HepG2 (cell line): ENCODE measurements around the gene FOLR2. TPM values are rescaled to one million over a fixed set of nuclear protein-coding genes. Genes with fewer than 3 reads are reported as not detected.
"Not testable (repeated sequence)": the region's sequence is repeated elsewhere in the genome, so short reads cannot be mapped to it uniquely, and the experiment has no call there.

Experiments used
- ATAC-seq: fragments of 200-7000 bp; cut with Tn5 transposase; 3 replicates; pipeline ENCODE4 v1.9.1; 2020; ENCODE audit warnings: mild to moderate bottlenecking, moderate library complexity
- BruUV-seq: library from RNA; stranded (reverse); fragments of 400-500 nt; replicated peaks from 2 replicates; lab custom pipeline; 2021; lab: Mats Ljungman, UMichigan
- CTCF ChIA-PET: fragments of 300-600 bp; formaldehyde crosslinking; extraction: SDS; loops from one replicate; lab custom pipeline; 2021; ENCODE audit warnings: low total read pairs, inconsistent platforms, low intra/inter-chr PET ratio; lab: Yijun Ruan, JAX
- POLR2A ChIA-PET: fragments of 350-600 bp; sonication (Branson Sonifier 250); formaldehyde crosslinking; loops from one replicate; lab custom pipeline; 2020; ENCODE audit warnings: antibody characterized with exemption, inconsistent platforms; lab: Yijun Ruan, JAX
- DNase-seq: peaks from one replicate; pipeline ENCODE4 v3.0.0-alpha.2; 2015; ENCODE audit warnings: low spot score
- FAIRE-seq: peaks from 3 replicates; lab custom pipeline; 2011; peaks lifted over from hg19 to GRCh38; lab: Jason Lieb, UNC
- H2AFZ ChIP-seq: one replicate; pipeline ENCODE4 v1.6.1; 2011; ENCODE audit warnings: low read length, inconsistent platforms
- H3K27ac ChIP-seq: fragments of 300-600 bp; 3 replicates; pipeline ENCODE4 v1.8.0; 2011; ENCODE audit warnings: mixed run types, mild to moderate bottlenecking, mixed read lengths, low read length, inconsistent platforms; ENCODE audit not compliant: insufficient read depth; ENCODE audit errors: extremely low read length
- H3K27me3 ChIP-seq, 2 experiments: fragments of 200-600 bp in 1 of 2; 2 replicates in 1 of 2; 3 replicates in 1 of 2; pipeline versions ENCODE4 v1.6.0 to v1.8.0; 2011; ENCODE audit warnings: low read length in 2 of 2, mild to moderate bottlenecking in 2 of 2, moderate library complexity in 2 of 2, inconsistent platforms in 1 of 2; ENCODE audit not compliant: insufficient read depth in 2 of 2, control insufficient read depth in 1 of 2
- H3K36me3 ChIP-seq, 2 experiments: fragments of 200-600 bp in 1 of 2; replicated peaks in 1 of 2; 2 replicates in 1 of 2; 3 replicates in 1 of 2; pipeline versions ENCODE4 v1.5.1 to v1.8.0; 2011; ENCODE audit warnings: low read length in 2 of 2, inconsistent platforms in 1 of 2; ENCODE audit not compliant: insufficient read depth in 2 of 2, control insufficient read depth in 1 of 2
- H3K4me1 ChIP-seq: 2 replicates; pipeline ENCODE4 v1.5.1; 2012; ENCODE audit warnings: low read length, inconsistent platforms; ENCODE audit not compliant: insufficient read depth
- H3K4me2 ChIP-seq: 2 replicates; pipeline ENCODE4 v1.6.0; 2011; ENCODE audit warnings: low read depth, low read length, inconsistent platforms
- H3K4me3 ChIP-seq, 3 experiments: fragments of 200-600 bp in 1 of 3; sonication (generic), shearing (Covaris generic) in 1 of 3; replicated peaks in 1 of 3; 2 replicates each; pipeline ENCODE4 v1.5.1; 2011 to 2016; ENCODE audit warnings: low read length in 3 of 3, inconsistent platforms in 2 of 3, low read depth in 2 of 3, mild to moderate bottlenecking in 2 of 3, control low read depth in 1 of 3, mixed read lengths in 1 of 3; ENCODE audit not compliant: insufficient read depth in 1 of 3
- H3K79me2 ChIP-seq: one replicate; pipeline ENCODE4 v1.6.1; 2011; ENCODE audit warnings: low read length, inconsistent platforms; ENCODE audit not compliant: insufficient read depth
- H3K9ac ChIP-seq: 2 replicates; pipeline ENCODE4 v1.6.0; 2011; ENCODE audit warnings: mild to moderate bottlenecking, low read depth, low read length, inconsistent platforms; ENCODE audit not compliant: insufficient read depth
- H3K9me3 ChIP-seq: 2 replicates; pipeline ENCODE4 v1.5.1; 2012; ENCODE audit warnings: mild to moderate bottlenecking, low read length
- H4K20me1 ChIP-seq: 2 replicates; pipeline ENCODE4 v1.6.0; 2011; ENCODE audit warnings: inconsistent platforms, mild to moderate bottlenecking, low read length, moderate library complexity; ENCODE audit not compliant: insufficient read depth
- BATF2 ChIP-seq: sonication (generic); formaldehyde crosslinking; IDR thresholded peaks from 2 replicates; pipeline ENCODE4 v1.8.0; 2022; ENCODE audit warnings: mild to moderate bottlenecking, missing genetic modification reagents, moderate library complexity
- CCDC6 ChIP-seq: sonication (generic); formaldehyde crosslinking; IDR thresholded peaks from 2 replicates; pipeline ENCODE4 v1.8.1; 2022; ENCODE audit warnings: mild to moderate bottlenecking, missing genetic modification reagents, moderate library complexity
- HNRNPUL1 ChIP-seq: fragments of 200-400 bp; formaldehyde crosslinking; IDR thresholded peaks from 2 replicates; pipeline ENCODE4 v1.6.1; 2017; ENCODE audit warnings: low read depth, mild to moderate bottlenecking, low read length, moderate library complexity
- SYNCRIP ChIP-seq: fragments of 200-400 bp; formaldehyde crosslinking; IDR thresholded peaks from 2 replicates; pipeline ENCODE4 v1.6.1; 2018; ENCODE audit warnings: mild to moderate bottlenecking, low read depth, low read length; ENCODE audit not compliant: insufficient read depth
- WGBS: methylation state at CpG from one replicate; pipeline ENCODE4 v1.1.6; 2017; ENCODE audit warnings: low lambda C conversion rate; 5-methylcytosine and 5-hydroxymethylcytosine counted together
- in situ Hi-C: cut with HindIII; loops from 2 replicates; pipeline ENCODE4 v1.10.0; 2017; ENCODE audit warnings: low pct_unique_long_range_greater_than_20kb; ENCODE audit not compliant: extremely low pct_ligation_motif_present
- intact Hi-C: fragments of 100-400 bp; cut with micrococcal nuclease; formaldehyde crosslinking; loops from one replicate; pipeline ENCODE4 v1.10.0; 2022; ENCODE audit not compliant: unreplicated experiment
- polyA plus RNA-seq, 8 experiments: library from polyadenylated mRNA; depleted of rRNA in 3 of 8; stranded (reverse) in 7 of 8; unstranded in 1 of 8; fragments of >200 nt; fragmentation: Illumina TruSeq in 4 of 8; extraction: Trizol in 4 of 8; gene quantifications; 2 replicates each; pipeline versions ENCODE4 v1.2.1 to v1.2.3, GENCODE V29; 2011 to 2016; ENCODE audit warnings: low read depth in 4 of 8, missing spikeins in 1 of 8, mixed read lengths in 1 of 8; ENCODE audit not compliant: insufficient read depth in 1 of 8
- total RNA-seq, 5 experiments: library from RNA; depleted of rRNA; stranded (reverse); fragments of >200 nt; fragmentation: Illumina TruSeq; extraction: Trizol; gene quantifications; 2 replicates each; pipeline ENCODE4 v1.2.3, GENCODE V29; 2016; ENCODE audit warnings: low read depth in 1 of 5
- TF ChIP-seq, protein P1 (sequence below): sonication (generic); formaldehyde crosslinking; IDR thresholded peaks from 2 replicates; pipeline ENCODE4 v1.5.0; 2020; ENCODE audit warnings: mild to moderate bottlenecking, missing genetic modification reagents, borderline replicate concordance
- TF ChIP-seq, protein P2 (sequence below): fragments of 450-650 bp; IDR thresholded peaks from 2 replicates; pipeline ENCODE4 v1.6.1; 2017

The FOLR2 gene
- total and polyA plus RNA-seq, 2 of the 13 experiments (the other 11 are each of a cell fraction or from before 2014, with no cell fraction given): 0.09 TPM; not detected in 1

DNA sequence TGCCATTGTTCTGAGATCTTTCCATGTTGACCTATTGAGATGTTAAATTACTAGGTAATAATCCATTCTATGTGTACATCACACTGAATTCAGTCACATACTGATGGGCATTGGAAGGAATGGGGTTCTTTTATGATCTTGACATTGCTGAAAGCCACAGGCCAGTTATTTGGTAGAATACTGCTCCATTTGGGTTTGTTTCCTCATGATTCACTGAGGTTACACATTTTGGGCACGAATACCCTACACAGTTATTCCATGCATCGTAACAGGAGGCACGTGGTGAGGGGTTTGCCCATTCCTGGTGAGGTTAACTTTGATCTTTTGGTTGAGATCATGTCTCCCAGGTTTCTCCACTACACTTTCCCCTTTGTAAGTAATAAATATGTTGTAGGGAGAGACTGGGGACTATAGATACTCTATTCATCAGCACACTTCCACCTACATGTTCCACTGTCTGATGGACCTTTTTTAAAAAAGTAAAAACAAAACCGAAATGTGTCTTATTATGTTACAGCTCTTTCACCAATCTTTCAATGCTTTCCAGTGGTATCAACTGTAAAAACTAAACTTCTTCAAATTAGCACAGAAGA, 36.7 kb upstream of the FOLR2 start (continued):
- TF ChIP-seq, protein P1, sequence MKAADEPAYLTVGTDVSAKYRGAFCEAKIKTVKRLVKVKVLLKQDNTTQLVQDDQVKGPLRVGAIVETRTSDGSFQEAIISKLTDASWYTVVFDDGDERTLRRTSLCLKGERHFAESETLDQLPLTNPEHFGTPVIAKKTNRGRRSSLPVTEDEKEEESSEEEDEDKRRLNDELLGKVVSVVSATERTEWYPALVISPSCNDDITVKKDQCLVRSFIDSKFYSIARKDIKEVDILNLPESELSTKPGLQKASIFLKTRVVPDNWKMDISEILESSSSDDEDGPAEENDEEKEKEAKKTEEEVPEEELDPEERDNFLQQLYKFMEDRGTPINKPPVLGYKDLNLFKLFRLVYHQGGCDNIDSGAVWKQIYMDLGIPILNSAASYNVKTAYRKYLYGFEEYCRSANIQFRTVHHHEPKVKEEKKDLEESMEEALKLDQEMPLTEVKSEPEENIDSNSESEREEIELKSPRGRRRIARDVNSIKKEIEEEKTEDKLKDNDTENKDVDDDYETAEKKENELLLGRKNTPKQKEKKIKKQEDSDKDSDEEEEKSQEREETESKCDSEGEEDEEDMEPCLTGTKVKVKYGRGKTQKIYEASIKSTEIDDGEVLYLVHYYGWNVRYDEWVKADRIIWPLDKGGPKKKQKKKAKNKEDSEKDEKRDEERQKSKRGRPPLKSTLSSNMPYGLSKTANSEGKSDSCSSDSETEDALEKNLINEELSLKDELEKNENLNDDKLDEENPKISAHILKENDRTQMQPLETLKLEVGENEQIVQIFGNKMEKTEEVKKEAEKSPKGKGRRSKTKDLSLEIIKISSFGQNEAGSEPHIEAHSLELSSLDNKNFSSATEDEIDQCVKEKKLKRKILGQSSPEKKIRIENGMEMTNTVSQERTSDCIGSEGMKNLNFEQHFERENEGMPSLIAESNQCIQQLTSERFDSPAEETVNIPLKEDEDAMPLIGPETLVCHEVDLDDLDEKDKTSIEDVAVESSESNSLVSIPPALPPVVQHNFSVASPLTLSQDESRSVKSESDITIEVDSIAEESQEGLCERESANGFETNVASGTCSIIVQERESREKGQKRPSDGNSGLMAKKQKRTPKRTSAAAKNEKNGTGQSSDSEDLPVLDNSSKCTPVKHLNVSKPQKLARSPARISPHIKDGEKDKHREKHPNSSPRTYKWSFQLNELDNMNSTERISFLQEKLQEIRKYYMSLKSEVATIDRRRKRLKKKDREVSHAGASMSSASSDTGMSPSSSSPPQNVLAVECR (CRISPR knock-in tag): no peak
- TF ChIP-seq, protein P2, sequence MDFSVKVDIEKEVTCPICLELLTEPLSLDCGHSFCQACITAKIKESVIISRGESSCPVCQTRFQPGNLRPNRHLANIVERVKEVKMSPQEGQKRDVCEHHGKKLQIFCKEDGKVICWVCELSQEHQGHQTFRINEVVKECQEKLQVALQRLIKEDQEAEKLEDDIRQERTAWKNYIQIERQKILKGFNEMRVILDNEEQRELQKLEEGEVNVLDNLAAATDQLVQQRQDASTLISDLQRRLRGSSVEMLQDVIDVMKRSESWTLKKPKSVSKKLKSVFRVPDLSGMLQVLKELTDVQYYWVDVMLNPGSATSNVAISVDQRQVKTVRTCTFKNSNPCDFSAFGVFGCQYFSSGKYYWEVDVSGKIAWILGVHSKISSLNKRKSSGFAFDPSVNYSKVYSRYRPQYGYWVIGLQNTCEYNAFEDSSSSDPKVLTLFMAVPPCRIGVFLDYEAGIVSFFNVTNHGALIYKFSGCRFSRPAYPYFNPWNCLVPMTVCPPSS: no peak
- TF ChIP-seq BATF2 (CRISPR knock-in tag) (no peak), SYNCRIP (no peak), CCDC6 (CRISPR knock-in tag) (no peak), HNRNPUL1 (no peak)

- ATAC-seq, FAIRE-seq, H3K4me3 ChIP-seq, H3K27me3 ChIP-seq, H3K79me2 ChIP-seq, H3K36me3 ChIP-seq, H4K20me1 ChIP-seq, in situ Hi-C loops, BruUV-seq, POLR2A ChIA-PET, H3K27ac ChIP-seq, H3K9ac ChIP-seq, H3K4me2 ChIP-seq, CTCF ChIA-PET, H3K9me3 ChIP-seq, DNase-seq, H3K4me1 ChIP-seq, H2AFZ ChIP-seq: not testable (repeated sequence)
- intact Hi-C loops: loop anchor here (2.0 kb wide), 1 partner anchor 38 kb away; no protein-coding TSS in a partner anchor
- 2% methylated on average over 7 of the region's 7 CpGs for WGBS
Observed at GRCh38 chr11:72180892-72181552, 35.6 kb upstream of the FOLR2 start.
